Stimulated activated CD8-positive, alpha-beta memory T cell treated with anti-CD3 and anti-CD28 coated beads, Interleukin-15, amount 100 ng/mL, for 24 hours (primary cell): ENCODE results near the gene OR14A16.

Experiments used
- DNase-seq: peaks from one replicate; pipeline ENCODE4 v3.0.0-alpha.2; 2020; ENCODE audit warnings: low read depth

OR14A16 gene, protein sequence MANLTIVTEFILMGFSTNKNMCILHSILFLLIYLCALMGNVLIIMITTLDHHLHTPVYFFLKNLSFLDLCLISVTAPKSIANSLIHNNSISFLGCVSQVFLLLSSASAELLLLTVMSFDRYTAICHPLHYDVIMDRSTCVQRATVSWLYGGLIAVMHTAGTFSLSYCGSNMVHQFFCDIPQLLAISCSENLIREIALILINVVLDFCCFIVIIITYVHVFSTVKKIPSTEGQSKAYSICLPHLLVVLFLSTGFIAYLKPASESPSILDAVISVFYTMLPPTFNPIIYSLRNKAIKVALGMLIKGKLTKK

GRCh38 chr1:247824023-247824422 is at the start of gene OR14A16:
Gene OR14A16, minus strand, starts transcription at chr1:247824119. Its CDS starts 8,390 bp downstream, at chr1:247815729.
- no peak for DNase-seq

DNA sequence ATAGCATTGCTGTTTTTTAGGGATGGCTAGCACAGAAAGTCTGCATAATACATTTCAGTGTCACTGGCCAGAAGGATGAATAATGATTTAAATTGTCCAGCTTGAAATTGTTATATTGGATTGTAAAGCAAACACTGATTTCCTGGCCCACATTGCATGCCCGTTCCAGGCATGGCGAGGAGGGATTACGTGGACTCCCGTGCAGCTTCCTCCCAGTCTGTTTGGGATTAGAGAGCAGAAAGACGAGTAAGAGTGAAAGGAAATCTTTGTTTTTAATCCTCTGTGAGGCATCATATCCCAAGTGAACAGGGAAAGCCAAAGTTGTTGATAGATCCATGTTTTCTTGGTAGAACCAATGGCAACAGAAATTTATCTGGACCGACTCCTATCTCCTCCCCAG is 41.5 kb upstream of the OR14A16 start:
- no peak for DNase-seq

DNA sequence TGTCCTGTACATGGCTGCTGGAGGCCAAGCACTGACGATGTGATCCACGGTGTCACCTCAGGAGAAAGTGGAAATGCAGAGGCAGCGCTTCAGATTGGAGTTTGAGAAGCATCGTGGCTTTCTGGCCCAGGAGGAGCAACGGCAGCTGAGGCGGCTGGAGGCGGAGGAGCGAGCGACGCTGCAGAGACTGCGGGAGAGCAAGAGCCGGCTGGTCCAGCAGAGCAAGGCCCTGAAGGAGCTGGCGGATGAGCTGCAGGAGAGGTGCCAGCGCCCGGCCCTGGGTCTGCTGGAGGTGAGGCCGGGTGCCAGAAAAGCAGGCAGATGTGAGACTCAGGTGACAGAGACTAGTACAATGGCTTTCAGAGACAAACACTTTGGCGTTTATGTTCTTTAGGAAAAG is 40.7 kb upstream of the OR14A16 start:
- DNase-seq, result no peak

DNA sequence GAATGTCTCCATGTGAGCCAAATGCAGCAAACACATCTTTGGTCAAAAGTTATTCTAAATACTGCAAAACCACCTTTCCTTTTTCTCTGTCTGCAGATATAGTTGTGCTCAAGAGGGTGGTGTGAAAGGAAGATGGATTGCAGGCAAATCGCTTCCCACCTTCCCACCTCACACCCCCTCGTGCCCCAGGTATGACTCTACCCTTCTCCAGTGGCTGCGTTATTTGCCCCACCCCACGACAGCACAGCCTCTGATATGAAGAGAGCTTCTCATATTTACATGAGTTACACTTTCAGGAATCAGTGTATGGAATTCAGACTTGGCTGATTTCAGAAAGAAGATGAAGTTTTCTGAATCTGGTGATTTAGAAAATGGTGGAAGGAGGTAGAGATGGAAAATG is 38.8 kb upstream of the OR14A16 start:
- DNase-seq, result no peak

DNA sequence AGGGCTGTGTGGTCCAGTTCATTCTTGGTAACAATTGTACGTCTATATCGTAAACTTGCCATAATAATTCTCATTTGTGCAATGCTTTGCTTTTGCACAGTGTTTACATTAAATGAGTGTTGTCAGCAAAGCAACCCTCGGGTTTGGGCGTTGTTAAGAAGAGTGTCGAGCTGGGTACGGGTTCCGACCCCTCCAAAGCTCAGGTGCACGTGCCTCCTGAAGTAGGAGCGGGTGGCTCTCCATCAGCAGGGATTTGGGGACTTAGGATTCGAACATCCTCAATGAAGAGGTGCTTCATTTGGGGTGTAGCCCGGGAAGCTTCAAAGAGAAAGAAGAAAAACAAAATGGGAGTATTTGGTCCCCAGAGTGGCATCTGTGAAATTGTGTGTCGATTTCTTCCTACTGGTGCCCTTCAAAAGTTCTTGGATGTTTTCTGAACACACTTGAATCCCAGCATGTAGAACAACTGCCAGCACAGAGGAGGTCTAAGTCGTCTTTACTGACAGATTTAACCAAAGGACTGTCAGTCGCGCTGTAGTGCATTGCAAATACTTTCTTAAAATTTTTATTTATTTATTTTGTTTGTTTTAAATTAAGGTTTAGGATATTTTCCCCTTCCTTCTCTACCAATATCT is 34.2 kb upstream of the OR14A16 start:
- DNase-seq, result no peak

GRCh38 chr1:247857069-247857984 is 33.4 kb upstream of the OR14A16 start, which contains the start of gene TRIM58:
Gene TRIM58, plus strand, starts transcription at chr1:247857187. Its CDS starts 60 bp downstream, at chr1:247857247.
- DNase-seq, result no peak

DNA sequence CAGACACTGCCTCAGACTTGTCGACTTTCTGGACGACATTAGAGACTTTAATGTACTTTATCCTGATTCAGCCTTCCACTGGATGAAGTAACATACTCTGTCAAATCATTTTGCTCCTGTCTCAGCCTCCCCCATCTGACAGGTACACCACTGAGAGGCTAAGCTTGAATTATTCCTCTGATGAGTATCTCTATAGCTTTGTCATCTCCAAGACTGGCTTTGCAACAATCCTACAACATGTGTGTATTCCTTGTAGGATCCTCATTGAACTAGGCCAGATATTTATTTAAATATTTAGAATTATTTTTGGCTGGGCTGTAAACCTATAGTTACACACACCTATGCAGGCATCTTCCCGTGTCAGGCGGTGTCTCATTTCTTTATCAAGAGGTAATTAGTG is 32.0 kb upstream of the OR14A16 start:
- no peak for DNase-seq

DNA sequence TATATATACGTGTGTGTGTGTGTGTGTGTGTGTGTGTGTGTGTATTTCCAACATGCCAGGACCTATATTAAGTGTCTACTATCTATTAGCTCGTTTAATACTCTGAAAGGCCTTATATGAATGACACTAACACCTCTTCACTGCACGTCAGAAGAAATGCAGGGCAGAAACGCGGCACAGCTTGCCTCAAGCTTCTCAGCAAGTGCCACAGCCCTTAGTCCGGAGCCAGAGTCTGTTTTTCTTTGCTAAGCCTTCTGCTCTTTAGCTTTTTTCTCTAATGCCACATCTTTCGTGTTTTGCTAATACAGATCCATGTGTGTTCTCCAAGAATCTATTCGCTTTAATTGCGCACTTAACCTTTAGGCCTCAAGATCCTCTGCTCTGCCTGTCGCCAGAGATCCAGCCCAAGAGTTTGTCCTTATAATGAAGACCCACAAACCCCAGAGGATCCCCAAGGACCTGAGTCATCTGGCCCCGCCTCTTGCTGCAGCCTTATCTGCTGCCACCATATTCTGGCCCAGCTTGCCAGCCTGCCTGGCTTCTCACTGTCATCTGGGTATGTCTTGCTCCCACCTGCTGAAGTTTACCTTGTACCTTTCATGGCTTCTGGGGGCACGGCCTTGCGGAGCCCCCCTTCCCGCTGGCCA is 31.1 kb upstream of the OR14A16 start:
- no peak for DNase-seq

DNA sequence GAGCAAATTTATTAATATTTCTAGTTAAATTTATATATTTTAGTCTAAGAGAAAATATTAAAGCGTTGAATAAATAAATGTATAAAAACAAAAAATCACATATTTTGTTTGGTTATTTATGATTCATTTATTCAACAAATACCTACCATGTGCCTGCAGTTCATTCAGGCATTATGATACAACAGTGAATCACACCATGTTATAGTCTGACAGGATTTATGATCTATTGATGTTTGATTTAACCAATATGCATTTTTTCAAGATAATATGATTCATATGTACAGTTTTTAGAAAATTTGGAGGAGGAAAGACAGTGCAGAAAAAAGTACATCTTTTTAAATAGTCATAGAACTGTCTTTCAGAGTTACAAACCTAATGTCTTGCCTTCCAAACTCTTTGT is 25.7 kb upstream of the OR14A16 start:
- no peak for DNase-seq

- DNase-seq, result no peak
Measured at GRCh38 chr1:247848346-247848745, 24.4 kb upstream of the OR14A16 start.

GRCh38 chr1:247845693-247846017 is 21.7 kb upstream of the OR14A16 start:
- no peak for DNase-seq

- no peak for DNase-seq
Measured at GRCh38 chr1:247845011-247845692, 21.2 kb upstream of the OR14A16 start.

DNA sequence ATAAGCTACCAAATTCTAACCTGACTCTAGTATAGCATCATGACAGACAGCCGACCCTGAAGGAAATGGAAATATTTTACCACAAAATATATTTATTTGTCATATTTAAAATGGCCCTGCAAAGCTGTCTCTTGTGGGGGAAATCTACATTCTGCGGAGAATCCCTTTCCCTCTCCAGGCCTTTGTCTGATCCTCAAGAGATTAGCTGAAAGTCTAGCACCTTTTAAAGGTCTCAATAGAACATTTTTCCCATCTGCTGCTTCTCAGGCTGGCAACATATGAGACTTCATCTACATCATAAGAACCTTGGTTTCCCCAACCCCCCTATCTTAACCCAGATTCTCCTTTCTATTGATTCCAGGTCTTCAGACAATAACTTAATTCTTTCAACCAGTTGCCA is 19.5 kb upstream of the OR14A16 start:
- DNase-seq, result no peak

DNA sequence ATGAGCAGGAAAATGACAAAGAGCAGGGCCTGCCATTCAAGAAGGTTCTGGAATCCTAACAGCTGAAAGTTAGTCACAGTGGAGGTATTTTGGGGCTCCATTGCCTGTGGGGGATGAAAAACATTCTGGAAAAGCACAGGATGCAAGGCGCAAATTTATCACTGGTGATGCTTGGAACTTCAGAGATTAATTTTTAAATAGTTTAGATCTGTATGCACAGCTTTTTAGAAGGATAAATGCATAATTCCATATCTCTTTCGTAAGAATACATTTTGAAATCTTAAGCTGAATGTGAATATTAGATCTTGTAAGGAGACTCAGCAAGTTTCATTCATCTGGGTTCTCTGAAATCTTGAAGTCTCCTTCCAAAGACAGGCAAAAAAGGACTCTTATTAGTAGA is 17.9 kb upstream of the OR14A16 start, which contains the start of gene OR11L1:
OR11L1 (minus strand) TSS at position 101 of the 400 bp plus-strand sequence; CDS start at position 101, 0 bp downstream.
- no peak for DNase-seq

DNA sequence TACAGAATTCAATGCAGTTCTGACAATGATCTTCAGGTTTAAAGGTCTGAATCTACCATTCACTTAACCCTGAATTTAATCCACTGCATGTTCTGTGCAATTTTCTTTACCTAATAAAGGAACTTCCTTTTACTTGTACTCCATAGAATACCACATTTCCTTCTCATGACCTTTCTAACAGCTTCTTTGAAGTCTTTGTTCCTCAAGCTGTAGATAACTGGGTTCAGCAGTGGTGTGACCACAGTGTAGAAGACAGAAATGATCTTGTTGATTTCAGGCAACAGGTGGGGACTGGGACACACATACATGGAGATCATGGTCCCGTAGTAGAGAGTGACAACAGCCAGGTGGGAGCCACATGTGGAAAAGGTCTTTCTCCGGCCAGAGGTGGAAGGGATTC is 16.9 kb upstream of the OR14A16 start:
- DNase-seq, result no peak

- DNase-seq, result no peak
Measured at GRCh38 chr1:247833601-247834000, 9.7 kb upstream of the OR14A16 start.

DNA sequence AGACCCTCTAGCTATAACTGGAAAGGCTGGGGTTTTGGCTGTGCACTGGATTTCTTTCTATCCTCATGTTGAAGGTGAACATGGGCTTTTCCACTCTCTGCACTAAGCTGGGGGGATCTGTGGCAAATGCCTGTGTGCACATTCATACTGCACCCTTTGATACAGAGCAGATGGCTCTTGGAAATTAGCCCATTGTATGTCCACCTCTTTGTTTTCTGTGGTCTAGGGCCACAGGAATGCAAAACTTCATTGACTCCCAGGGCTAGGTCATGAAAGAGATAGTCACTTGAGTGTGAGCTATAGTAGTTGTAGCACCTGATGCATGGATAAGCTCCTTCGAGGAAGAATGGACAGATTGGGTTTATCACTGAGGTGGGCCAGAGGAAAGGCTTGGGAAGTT is 5.7 kb upstream of the OR14A16 start:
- DNase-seq, result no peak

DNA sequence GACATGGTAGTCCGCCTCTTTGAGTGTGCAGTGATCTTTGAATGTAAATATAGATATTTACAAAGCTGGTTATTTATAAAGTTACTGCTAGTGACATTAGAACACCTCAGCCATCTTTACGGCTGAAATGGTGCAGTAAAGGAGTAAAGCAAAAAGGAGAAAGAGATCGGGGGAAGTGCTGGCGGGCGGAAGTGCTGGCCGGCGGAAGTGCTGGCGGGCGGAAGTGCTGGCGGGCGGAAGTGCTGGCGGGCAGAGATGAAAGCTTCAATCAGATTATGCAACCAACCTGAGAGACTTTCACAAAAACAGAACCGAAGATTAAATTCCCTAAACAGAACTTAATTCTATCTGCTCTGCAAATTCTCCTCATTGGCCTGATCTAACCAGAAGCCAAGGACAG is 1.4 kb upstream of the OR14A16 start:
- DNase-seq, result no peak

DNA sequence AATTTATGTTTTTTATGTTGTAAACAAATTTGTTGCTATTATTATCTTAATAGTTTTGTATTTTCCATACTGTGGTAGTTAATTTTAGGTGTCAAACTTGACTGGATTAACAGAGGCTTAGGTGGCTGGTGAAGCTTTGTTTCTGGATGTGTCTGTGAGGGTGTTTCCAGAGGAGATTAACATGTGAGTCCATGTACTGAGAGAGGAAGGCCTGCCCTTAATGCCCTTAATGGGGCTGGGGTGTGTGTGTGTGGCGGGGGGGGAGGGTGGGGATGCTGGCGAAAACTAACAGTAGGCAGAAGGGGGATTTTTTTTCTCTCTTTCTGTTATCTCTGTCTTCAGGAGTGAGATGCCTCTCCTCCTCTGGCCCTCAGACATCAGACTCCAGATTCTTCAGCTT is 1.9 kb downstream of the OR14A16 start:
- no peak for DNase-seq

- no peak for DNase-seq
Measured at GRCh38 chr1:247812637-247813036, 11.3 kb downstream of the OR14A16 start.

DNA sequence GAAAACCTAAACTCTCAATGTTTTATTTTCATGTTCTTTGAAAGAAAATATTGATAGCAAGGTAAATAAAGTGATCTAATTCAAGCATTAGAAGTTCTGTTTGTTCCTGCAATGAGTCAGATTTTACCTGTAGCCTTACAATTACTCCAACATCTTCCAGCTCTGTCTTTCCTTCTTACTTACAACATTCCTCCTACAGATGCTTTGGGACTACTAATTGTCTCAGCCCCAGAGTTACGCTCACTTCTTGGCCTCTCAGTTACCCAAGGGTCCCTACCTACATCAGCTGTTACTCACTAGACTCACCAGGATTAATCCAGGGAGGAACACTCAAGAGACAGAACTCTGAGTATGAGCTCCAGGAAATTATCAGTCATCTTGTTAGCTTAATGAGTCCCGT is 26.4 kb downstream of the OR14A16 start:
- no peak for DNase-seq

GRCh38 chr1:247769603-247770002 is 54.3 kb downstream of the OR14A16 start:
- DNase-seq, result no peak
